BLaER1 treated with 17β-estradiol and CSF1 and Interleukin-3, amounts not matched to agents 10 nM and 100 nM (cell line): Measurements from ENCODE around the gene PTPA.
"Not testable (repeated sequence)": the region's sequence is repeated elsewhere in the genome, so short reads cannot be mapped to it uniquely, and the experiment has no call there.

Experiments
- H3K27ac ChIP-seq, 11 experiments: shearing (Covaris generic); formaldehyde crosslinking; 2 replicates each; pipeline ENCODE4 v1.8.1; 2022
- H3K27me3 ChIP-seq, 11 experiments: shearing (Covaris generic); formaldehyde crosslinking; 2 replicates each; pipeline ENCODE4 v1.8.1; 2022
- H3K36me3 ChIP-seq, 11 experiments: shearing (Covaris generic); formaldehyde crosslinking; 2 replicates each; pipeline ENCODE4 v1.8.1; 2022
- H3K4me1 ChIP-seq, 10 experiments: shearing (Covaris generic); formaldehyde crosslinking; 2 replicates each; pipeline ENCODE4 v1.8.1; 2022
- H3K4me2 ChIP-seq, 11 experiments: shearing (Covaris generic); formaldehyde crosslinking; 2 replicates each; pipeline ENCODE4 v1.8.1; 2022
- H3K4me3 ChIP-seq, 10 experiments: shearing (Covaris generic); formaldehyde crosslinking; 2 replicates each; pipeline ENCODE4 v1.8.1; 2022
- H3K9ac ChIP-seq, 11 experiments: shearing (Covaris generic); formaldehyde crosslinking; 2 replicates each; pipeline ENCODE4 v1.8.1; 2022
- H3K9me3 ChIP-seq, 11 experiments: shearing (Covaris generic); formaldehyde crosslinking; replicated peaks in 1 of 11; 2 replicates each; pipeline ENCODE4 v1.8.1; 2022
- H4K20me1 ChIP-seq, 11 experiments: shearing (Covaris generic); formaldehyde crosslinking; 2 replicates each; pipeline ENCODE4 v1.8.1; 2022
- Cebpa-rat ChIP-seq, 11 experiments: shearing (Covaris generic); IDR thresholded peaks; 2 replicates each; pipeline ENCODE4 v1.8.1; 2022

Gene PTPA

GRCh38 chr9:129109537-129109903, 1.7 kb upstream of the PTPA start:
- TF ChIP-seq Cebpa-rat (IDR thresholded peaks at IDR 0.05): peak in 7 of 11 experiments; percentile 32 to 74 (median 56); a peak in 10 of 22 replicates
- no peaks in the 10 kb centered on the region for H3K27me3 ChIP-seq
- H4K20me1 ChIP-seq: peaks cover 0 to 39% (median 7%) of the 10 kb centered on the region in 11 experiments; a peak in 13 of 22 replicates
- peak overlapping the region in 6 of 10 experiments; percentile 78 to 98 (median 90); a peak in 11 of 20 replicates for H3K4me3 ChIP-seq
- peaks cover 0 to 30% (median 18%) of the 10 kb centered on the region in 11 experiments; a peak in 13 of 22 replicates for H3K36me3 ChIP-seq
- peak overlapping the region; percentile 93 to 100 (median 96) for H3K4me2 ChIP-seq
- H3K27ac ChIP-seq: no peak overlapping the region
- no peaks in the 10 kb centered on the region for H3K9me3 ChIP-seq
- H3K4me1 ChIP-seq: peaks cover 38 to 53% (median 47%) of the 10 kb centered on the region in 10 experiments
- peak overlapping the region in 10 of 11 experiments; percentile 6 to 96 (median 50); a peak in 14 of 22 replicates for H3K9ac ChIP-seq

DNA sequence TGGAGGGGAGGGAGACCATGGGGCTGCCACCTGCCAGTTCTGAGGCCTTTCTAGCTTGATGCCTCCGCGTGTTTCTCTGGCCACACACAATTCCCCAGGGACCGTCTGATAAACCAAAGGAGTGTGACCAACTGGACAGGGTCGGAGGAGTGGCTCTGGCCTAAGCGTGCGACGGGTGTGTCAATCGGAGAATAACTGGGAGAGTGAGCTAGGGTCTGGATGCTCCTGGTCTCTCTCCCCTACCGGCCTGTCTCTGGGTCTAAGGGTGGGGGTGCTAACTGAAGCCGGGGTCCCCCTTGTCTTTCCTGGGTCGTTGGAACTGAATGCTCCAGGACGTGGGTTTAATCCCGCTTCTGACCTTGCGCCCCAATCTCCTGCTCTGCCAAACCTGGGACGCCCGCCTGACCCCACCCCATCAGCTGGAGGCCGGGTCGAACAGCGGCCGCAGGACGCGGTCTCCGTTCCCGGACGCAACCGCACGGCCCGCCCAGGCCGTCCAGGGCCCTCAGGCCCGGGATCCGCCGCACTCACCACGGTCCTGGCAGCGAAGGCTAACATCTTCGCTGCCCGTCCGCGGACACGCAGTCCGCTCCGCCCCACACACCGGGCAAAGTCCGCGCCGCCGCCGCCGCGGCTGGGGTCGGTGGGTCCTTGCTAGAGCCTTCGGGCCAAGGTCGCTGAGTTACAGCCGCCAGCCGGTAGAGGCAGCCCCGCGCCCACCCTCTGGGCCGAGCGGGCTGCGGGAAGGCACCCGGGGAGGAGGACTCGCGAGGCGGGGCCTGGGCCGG, 1.1 kb upstream of the PTPA start:
- peak overlapping the region; percentile 93 to 100 (median 96) for H3K4me2 ChIP-seq
- peaks cover 0 to 39% (median 9%) of the 10 kb centered on the region in 11 experiments; a peak in 14 of 22 replicates for H4K20me1 ChIP-seq
- H3K4me1 ChIP-seq: peaks cover 45 to 59% (median 53%) of the 10 kb centered on the region in 10 experiments
- H3K9me3 ChIP-seq: no peaks in the 10 kb centered on the region
- peak overlapping the region; percentile 73 to 97 (median 80) for H3K27ac ChIP-seq
- no peaks in the 10 kb centered on the region for H3K27me3 ChIP-seq
- H3K9ac ChIP-seq: peak overlapping the region; percentile 82 to 97 (median 93)
- H3K4me3 ChIP-seq: peak overlapping the region; percentile 78 to 98 (median 90)
- TF ChIP-seq Cebpa-rat (IDR thresholded peaks at IDR 0.05): no peak
- peaks cover 0 to 29% (median 18%) of the 10 kb centered on the region in 11 experiments; a peak in 13 of 22 replicates for H3K36me3 ChIP-seq

DNA sequence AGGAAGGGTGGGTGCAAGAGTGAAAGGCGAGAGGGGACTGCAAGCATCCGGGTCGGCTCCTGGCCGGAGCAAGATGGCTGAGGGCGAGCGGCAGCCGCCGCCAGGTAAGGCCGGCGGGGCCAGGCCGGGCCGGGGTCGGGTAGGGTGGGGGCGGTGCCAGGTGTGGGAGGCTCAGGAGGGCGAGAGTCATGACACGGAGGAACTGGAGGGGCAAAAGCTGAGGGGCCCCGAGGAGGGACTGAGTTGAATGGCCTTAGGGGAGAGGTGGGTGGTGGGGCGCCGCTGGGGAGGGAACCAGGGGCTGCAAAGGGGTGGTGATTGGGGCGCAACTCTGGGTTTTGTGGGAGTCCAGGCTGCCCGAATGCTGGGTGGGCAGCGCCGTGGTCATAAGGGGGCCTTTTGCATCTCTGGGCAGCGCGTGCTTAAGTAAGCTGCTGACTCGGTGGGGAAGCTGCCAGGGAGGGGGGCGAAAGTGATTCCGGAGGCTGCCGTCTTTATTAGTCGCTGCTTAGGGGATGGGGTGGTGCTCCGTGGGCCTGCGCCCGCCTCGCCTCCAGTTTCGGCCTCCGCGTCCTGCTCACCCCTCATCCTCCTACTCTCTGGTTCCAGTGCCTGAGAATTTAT, 425 bp downstream of the PTPA start:
- H3K27ac ChIP-seq: peak overlapping the region; percentile 75 to 97 (median 92)
- H3K27me3 ChIP-seq: no peaks in the 10 kb centered on the region
- H3K4me2 ChIP-seq: peak overlapping the region; percentile 80 to 100 (median 95)
- peaks cover 0 to 41% (median 10%) of the 10 kb centered on the region in 11 experiments; a peak in 13 of 22 replicates for H4K20me1 ChIP-seq
- peak overlapping the region; percentile 83 to 98 (median 94) for H3K9ac ChIP-seq
- no peak for TF ChIP-seq Cebpa-rat (IDR thresholded peaks at IDR 0.05)
- no peaks in the 10 kb centered on the region for H3K9me3 ChIP-seq
- H3K36me3 ChIP-seq: peaks cover 0 to 22% (median 11%) of the 10 kb centered on the region in 11 experiments; a peak in 12 of 22 replicates
- H3K4me1 ChIP-seq: peaks cover 60 to 72% (median 63%) of the 10 kb centered on the region in 10 experiments
- H3K4me3 ChIP-seq: peak overlapping the region; percentile 78 to 98 (median 90)

- Histone ChIP-seq H3K36me3 (peaks cover 0 to 22% (median 6%) of the 10 kb centered on the region in 11 experiments; a peak in 14 of 22 replicates), H3K27ac (peak overlapping the region; percentile 75 to 97 (median 92); a peak in 19 of 22 replicates), H4K20me1 (peaks cover 0 to 48% (median 10%) of the 10 kb centered on the region in 11 experiments; a peak in 13 of 22 replicates), H3K4me2 (peak overlapping the region; percentile 80 to 100 (median 95)), H3K9ac (peak overlapping the region; percentile 83 to 98 (median 94)), H3K4me3 (peak overlapping the region; percentile 78 to 98 (median 90)), H3K4me1 (peaks cover 60 to 70% (median 65%) of the 10 kb centered on the region in 10 experiments)
- H3K27me3 ChIP-seq, H3K9me3 ChIP-seq: not testable (repeated sequence)
These were observed 1.3 kb downstream of the PTPA start for GRCh38 chr9:129112526-129112925.

DNA sequence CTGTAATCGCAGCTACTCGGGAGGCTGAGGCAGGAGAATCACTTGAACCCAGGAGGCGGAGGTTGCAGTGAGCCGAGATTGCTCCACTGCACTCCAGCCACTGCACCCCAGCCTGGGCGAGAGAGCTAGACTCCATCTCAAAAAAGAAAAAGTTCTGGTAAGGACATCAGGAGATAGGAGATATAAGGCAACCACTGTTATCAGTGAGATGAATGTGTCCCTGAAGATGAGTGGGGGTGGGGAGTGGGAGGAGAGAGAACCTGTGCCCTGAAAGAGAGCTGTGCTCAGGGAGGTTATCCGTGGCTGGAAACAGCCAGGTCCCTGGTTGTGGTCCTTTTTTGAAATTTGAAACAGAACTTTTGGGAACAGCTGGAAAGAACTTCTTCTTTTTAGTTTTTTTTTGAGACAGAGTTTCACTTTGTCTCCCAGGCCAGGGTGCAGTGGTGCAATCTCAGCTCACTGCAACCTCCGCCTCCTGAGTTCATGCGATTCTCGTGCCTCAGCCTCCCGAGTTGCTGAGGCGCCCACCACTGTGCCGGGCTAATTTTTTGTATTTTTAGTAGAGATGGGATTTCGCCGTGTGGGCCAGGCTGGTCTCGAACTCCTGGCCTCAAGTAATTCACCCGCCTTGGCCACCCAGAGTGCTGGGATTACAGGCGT, 2.6 kb downstream of the PTPA start:
- Histone ChIP-seq H3K27ac (peak overlapping the region in 10 of 11 experiments; percentile 41 to 97 (median 92); a peak in 18 of 22 replicates), H3K9me3 (no peaks in the 10 kb centered on the region), H3K27me3 (no peaks in the 10 kb centered on the region), H3K4me3 (peak overlapping the region in 6 of 10 experiments; percentile 20 to 98 (median 60); a peak in 9 of 20 replicates), H3K9ac (peak overlapping the region in 10 of 11 experiments; percentile 3 to 98 (median 80); a peak in 19 of 22 replicates), H3K36me3 (peaks cover 0 to 22% (median 10%) of the 10 kb centered on the region in 11 experiments; a peak in 18 of 22 replicates), H3K4me1 (peaks cover 55 to 68% (median 62%) of the 10 kb centered on the region in 10 experiments), H4K20me1 (peaks cover 0 to 54% (median 12%) of the 10 kb centered on the region in 11 experiments; a peak in 14 of 22 replicates), H3K4me2 (peak overlapping the region; percentile 80 to 100 (median 95))
- peak in 8 of 11 experiments; percentile 43 to 78 (median 69); a peak in 14 of 22 replicates for TF ChIP-seq Cebpa-rat (IDR thresholded peaks at IDR 0.05)

- H3K9me3 ChIP-seq: no peaks in the 10 kb centered on the region
- H3K27me3 ChIP-seq: no peaks in the 10 kb centered on the region
- H3K4me2 ChIP-seq: peak overlapping the region in 9 of 11 experiments; percentile 1 to 46 (median 21); a peak in 7 of 22 replicates
- no peak overlapping the region for H3K9ac ChIP-seq
- H3K4me3 ChIP-seq: no peak overlapping the region
- H3K27ac ChIP-seq: peak overlapping the region in 1 of 11 experiments; percentile 34; a peak in 2 of 22 replicates
- H4K20me1 ChIP-seq: peaks cover 7 to 82% (median 29%) of the 10 kb centered on the region in 11 experiments; a peak in 15 of 22 replicates
- H3K36me3 ChIP-seq: peaks cover 32 to 72% (median 59%) of the 10 kb centered on the region in 11 experiments
- H3K4me1 ChIP-seq: peaks cover 23 to 45% (median 38%) of the 10 kb centered on the region in 10 experiments
- no peak for TF ChIP-seq Cebpa-rat (IDR thresholded peaks at IDR 0.05)
These were observed 7.6 kb downstream of the PTPA start for GRCh38 chr9:129118799-129119198.

DNA sequence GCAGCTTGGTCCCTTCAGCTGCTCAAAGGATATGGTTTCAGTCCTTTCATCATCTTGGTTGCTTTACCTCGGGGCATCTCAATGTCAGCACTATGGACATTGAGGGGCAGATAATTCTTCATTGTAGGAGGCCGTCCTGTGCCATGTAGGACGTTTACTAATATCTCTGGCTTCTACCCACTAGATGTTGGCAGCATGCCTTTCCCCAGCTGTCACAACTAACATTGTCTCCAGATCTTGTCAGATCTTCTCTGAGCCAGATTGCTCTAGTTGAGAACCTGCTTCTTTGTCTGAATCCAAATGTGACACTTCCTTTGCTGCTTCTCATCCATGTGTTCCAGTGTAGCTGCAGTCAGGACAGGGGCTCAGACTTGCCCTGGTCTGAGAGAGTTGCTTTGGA, 10.3 kb downstream of the PTPA start:
- Histone ChIP-seq H3K9ac (peak overlapping the region in 1 of 11 experiments; percentile 16; a peak in 1 of 22 replicates), H3K4me2 (no peak overlapping the region), H3K27ac (0 out of 22 replicates have a peak overlapping the region, but pooled peaks of 1 of the 11 experiments have one; percentile 22), H4K20me1 (peaks cover 3 to 61% (median 28%) of the 10 kb centered on the region in 11 experiments; a peak in 14 of 22 replicates), H3K9me3 (no peaks in the 10 kb centered on the region), H3K27me3 (no peaks in the 10 kb centered on the region), H3K4me3 (no peak overlapping the region), H3K36me3 (peaks cover 52 to 95% (median 81%) of the 10 kb centered on the region in 11 experiments), H3K4me1 (peaks cover 21 to 45% (median 39%) of the 10 kb centered on the region in 10 experiments)
- TF ChIP-seq Cebpa-rat (IDR thresholded peaks at IDR 0.05): no peak

DNA sequence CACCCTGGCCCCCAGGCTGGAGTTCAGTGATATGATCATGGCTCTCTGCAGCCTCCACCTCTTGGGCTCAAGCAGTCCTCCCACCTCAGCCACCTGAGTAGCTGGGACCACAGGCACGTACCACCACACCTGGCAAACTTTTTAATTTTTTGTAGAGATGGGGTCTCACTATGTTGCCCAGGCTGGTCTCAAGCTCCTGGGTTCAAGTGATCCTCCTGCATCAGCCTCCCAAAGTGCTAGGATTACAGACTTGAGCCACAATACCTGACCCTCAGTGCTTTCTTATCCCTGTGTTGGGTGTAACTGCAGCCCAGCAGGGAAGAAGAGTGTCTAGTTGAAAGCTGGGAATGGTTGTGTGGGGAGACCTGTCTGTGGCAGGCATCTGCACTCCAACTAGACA, 10.9 kb downstream of the PTPA start:
- H3K27me3 ChIP-seq: no peaks in the 10 kb centered on the region
- H3K4me3 ChIP-seq: no peak overlapping the region
- peaks cover 27 to 49% (median 44%) of the 10 kb centered on the region in 10 experiments for H3K4me1 ChIP-seq
- no peaks in the 10 kb centered on the region for H3K9me3 ChIP-seq
- no peak for TF ChIP-seq Cebpa-rat (IDR thresholded peaks at IDR 0.05)
- no peak overlapping the region for H3K4me2 ChIP-seq
- H4K20me1 ChIP-seq: peaks cover 3 to 61% (median 28%) of the 10 kb centered on the region in 11 experiments; a peak in 14 of 22 replicates
- H3K9ac ChIP-seq: no peak overlapping the region
- H3K27ac ChIP-seq: no peak overlapping the region
- peaks cover 56 to 95% (median 83%) of the 10 kb centered on the region in 11 experiments for H3K36me3 ChIP-seq

DNA sequence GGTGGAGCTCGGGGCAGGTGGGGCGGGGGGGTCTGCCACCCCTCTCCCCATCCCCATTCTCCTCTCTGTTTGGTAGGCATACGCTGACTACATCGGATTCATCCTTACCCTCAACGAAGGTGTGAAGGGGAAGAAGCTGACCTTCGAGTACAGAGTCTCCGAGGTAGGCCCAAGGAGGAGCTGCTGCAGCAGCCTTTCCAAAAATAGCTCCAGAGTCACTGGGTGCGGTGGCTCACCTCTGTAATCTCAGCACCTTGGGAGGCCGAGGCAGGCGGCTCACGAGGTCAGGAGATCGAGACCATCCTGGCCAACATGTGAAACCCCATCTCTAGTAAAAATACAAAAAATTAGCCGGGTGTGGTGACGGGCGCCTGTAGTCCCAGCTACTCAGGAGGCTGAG, 11.8 kb downstream of the PTPA start:
- Histone ChIP-seq H3K36me3 (peaks cover 62 to 99% (median 85%) of the 10 kb centered on the region in 11 experiments), H4K20me1 (peaks cover 3 to 66% (median 28%) of the 10 kb centered on the region in 11 experiments; a peak in 14 of 22 replicates), H3K4me1 (peaks cover 31 to 55% (median 49%) of the 10 kb centered on the region in 10 experiments)
- not testable (repeated sequence) for H3K27me3 ChIP-seq, H3K27ac ChIP-seq, H3K9me3 ChIP-seq, H3K9ac ChIP-seq, H3K4me3 ChIP-seq, H3K4me2 ChIP-seq
